GM18907 (cell line): ENCODE data around the gene SYCP2.

Experiments used
- ATAC-seq: cut with Tn5 transposase; IDR thresholded peaks from one replicate; pipeline ENCODE4 v1.9.1; 2021; ENCODE audit warnings: mild to moderate bottlenecking, moderate library complexity; ENCODE audit not compliant: unreplicated experiment

The SYCP2 gene

GRCh38 chr20:59823491-59824259 lies 109.8 kb downstream of the SYCP2 start:
- no peak for ATAC-seq

GRCh38 chr20:59823030-59823423 lies 110.4 kb downstream of the SYCP2 start:
- ATAC-seq = no peak

GRCh38 chr20:59822291-59823029 lies 111.0 kb downstream of the SYCP2 start:
- no peak for ATAC-seq

GRCh38 chr20:59821788-59822187 lies 111.6 kb downstream of the SYCP2 start:
- no peak for ATAC-seq

- no peak for ATAC-seq
Observed at GRCh38 chr20:59821201-59821600, 112.2 kb downstream of the SYCP2 start.

- ATAC-seq = no peak
Observed at GRCh38 chr20:59820204-59821041, 113.0 kb downstream of the SYCP2 start.

GRCh38 chr20:59819496-59820203 lies 113.8 kb downstream of the SYCP2 start:
- no peak for ATAC-seq

GRCh38 chr20:59818911-59819310 lies 114.5 kb downstream of the SYCP2 start:
- no peak for ATAC-seq

GRCh38 chr20:59817846-59818615 lies 115.4 kb downstream of the SYCP2 start:
- ATAC-seq = no peak

- no peak for ATAC-seq
Observed at GRCh38 chr20:59817406-59817805, 116.0 kb downstream of the SYCP2 start.

- no peak for ATAC-seq
Observed at GRCh38 chr20:59816146-59816738, 117.2 kb downstream of the SYCP2 start.

- ATAC-seq = no peak
Observed at GRCh38 chr20:59814840-59815340, 118.5 kb downstream of the SYCP2 start.

- no peak for ATAC-seq
Observed at GRCh38 chr20:59813948-59814839, 119.2 kb downstream of the SYCP2 start.
